ENCODE data around the gene AEBP2.
"Not testable (repeated sequence)": the region's sequence is repeated elsewhere in the genome, so short reads cannot be mapped to it uniquely, and the experiment has no call there.

Gene AEBP2, protein sequence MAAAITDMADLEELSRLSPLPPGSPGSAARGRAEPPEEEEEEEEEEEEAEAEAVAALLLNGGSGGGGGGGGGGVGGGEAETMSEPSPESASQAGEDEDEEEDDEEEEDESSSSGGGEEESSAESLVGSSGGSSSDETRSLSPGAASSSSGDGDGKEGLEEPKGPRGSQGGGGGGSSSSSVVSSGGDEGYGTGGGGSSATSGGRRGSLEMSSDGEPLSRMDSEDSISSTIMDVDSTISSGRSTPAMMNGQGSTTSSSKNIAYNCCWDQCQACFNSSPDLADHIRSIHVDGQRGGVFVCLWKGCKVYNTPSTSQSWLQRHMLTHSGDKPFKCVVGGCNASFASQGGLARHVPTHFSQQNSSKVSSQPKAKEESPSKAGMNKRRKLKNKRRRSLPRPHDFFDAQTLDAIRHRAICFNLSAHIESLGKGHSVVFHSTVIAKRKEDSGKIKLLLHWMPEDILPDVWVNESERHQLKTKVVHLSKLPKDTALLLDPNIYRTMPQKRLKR

DNA sequence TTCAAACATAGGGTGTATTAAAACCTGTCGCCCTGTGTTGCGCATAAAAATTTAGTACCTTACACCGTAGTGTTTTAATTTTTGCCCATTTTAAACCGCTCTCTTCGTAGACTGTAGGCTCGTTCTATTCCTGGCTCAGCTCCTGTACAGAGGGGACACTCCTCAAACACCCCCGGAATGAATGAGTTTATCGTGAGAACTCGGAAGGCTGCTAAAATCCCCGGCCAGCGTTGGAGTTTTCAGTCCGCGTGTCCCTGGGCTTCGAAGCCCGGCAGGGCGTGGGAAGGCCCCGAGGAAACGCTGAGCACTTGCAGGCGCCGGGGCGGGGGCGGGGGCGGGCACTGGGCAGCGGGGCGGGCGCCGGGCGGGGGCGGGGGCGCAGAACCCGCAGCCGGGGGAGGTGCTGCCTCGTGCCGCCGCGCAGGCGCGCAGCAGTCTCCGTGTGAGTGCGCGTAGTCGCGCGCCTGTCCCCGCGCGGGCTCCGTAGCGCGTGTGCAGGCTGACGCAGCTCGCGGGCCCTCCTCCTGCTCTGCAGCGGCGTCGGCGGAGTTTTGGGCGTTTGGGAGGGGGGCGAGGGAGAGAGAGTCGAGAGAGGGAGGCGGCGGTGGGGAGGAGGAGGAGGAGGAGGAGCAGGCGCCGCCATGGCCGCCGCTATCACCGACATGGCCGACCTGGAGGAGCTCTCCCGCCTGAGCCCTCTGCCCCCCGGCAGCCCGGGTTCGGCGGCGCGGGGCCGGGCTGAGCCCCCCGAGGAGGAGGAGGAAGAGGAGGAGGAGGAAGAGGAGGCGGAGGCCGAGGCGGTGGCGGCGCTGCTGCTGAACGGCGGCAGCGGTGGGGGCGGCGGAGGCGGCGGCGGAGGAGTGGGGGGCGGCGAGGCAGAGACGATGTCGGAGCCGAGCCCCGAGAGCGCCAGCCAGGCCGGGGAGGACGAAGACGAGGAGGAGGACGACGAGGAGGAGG, at the start of gene AEBP2:
AEBP2 (plus strand) TSS at position 434 of the 960 bp plus-strand sequence; CDS start at position 642, 208 bp downstream.
- peak; percentile 97 for DNase-seq

- DNase-seq = no peak
These were observed 49.2 kb upstream of the AEBP2 start for GRCh38 chr12:19390051-19390598.

DNA sequence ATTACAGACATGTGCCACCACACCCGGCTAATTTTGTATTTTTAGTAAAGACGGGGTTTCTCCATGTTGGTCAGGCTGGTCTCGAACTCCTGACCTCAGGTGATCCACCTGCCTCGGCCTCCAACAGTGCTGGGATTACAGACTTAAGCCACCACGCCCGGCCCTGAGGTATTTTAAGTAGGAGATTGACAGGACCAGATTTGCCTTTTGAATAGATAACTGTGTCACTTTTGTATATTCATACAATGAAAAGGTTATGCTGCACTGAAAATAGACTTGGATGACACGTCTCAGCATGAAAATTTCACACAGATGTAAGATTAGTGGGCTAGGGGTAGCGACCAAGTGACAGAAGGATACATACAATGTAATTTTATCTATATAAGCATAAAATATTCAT, 46.6 kb upstream of the AEBP2 start:
- DNase-seq = not testable (repeated sequence)

DNA sequence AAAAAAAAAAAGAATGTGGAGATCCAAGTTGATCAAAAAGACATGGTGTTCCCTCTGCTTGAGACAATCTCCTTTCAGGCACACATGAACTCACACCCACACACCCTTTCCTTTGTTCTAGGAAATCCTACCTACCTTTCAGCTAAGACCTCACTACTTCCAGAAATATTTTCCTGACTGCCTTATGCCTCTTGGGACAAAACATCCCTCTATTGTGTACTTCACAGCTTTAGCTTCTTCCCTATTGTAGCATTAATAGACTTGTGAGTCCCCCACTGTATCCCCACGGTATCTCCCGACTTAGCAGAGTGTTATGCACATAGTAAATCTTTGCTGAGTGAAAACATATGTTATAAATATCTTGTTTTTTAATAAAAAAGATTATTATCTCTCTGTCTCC, 44.9 kb upstream of the AEBP2 start:
- no peak for DNase-seq

GRCh38 chr12:19397534-19397933, 41.8 kb upstream of the AEBP2 start:
- DNase-seq = no peak

DNA sequence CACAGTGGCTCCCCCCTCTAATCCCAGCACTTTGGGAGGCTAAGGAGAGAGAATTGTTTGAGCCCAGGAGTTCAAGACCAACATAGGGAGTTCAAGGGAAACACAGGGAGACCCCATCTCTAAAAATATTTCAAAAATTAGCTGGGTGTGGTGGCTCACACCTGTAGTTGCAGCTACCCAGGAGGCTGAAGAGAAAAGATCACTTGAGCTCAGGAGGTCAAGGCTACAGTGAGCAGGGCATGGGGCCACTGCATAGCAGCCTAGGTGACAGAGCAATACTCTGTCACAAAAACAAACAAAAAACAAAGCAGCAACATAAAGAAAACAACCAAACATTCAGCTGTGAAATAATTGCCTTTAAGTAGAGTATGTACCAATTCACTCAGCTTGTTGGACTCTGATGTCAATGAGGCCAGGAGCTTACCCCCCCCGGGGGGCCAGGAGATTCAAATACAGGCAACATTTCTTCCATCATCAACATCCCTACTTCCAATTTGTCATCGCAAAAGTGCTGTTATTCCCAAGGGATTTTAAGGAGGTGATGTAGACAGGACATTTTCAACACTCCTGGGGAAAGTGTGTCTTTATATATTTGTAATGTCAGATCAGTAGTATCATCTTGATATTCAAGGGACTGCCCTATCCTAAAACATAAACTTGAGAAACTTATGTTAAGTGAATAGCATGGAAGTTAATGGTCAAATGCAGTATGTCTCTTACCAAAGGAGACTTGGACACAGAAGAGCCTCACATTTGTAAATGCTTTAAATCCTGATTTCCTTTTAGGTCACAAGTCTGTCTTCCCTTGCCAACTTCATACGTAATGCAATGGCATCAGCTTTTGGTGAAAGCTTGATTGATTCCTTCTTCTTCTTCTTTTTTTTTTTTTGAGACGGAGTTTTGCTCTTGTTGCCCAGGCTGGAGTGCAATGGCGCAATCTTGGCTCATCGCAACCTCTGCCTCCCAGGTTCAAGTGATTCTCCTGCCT, 40.6 kb upstream of the AEBP2 start:
- no peak for DNase-seq

- DNase-seq = not testable (repeated sequence)
These were observed 38.5 kb upstream of the AEBP2 start for GRCh38 chr12:19400649-19401285.

DNA sequence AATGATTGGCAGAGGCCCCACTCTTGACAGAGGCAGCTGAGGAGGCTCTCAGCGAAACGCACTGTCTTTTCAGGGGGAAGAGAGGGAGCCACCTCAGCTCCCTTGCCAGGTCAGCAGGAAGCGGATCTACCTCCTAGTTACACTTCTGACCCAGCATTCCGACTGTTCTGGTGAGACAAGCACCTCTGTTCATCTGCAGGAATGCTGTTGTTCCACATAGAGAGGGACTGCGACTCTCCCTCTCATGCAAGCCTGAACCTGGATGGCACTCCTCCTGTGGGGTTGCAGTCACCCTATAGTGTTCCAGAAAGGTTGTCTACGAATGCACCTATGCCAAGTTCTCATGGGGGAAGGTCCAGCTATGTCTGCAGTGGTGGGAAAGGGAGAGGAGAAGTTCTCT, 37.1 kb upstream of the AEBP2 start:
- DNase-seq = no peak

GRCh38 chr12:19402743-19403431, 36.4 kb upstream of the AEBP2 start:
- no peak for DNase-seq

GRCh38 chr12:19404242-19404880, 34.9 kb upstream of the AEBP2 start:
- DNase-seq = peak; percentile 43 to 53

- no peak for DNase-seq
These were observed 29.9 kb upstream of the AEBP2 start for GRCh38 chr12:19409376-19409775.

GRCh38 chr12:19410211-19410610, 29.1 kb upstream of the AEBP2 start:
- no peak for DNase-seq

DNA sequence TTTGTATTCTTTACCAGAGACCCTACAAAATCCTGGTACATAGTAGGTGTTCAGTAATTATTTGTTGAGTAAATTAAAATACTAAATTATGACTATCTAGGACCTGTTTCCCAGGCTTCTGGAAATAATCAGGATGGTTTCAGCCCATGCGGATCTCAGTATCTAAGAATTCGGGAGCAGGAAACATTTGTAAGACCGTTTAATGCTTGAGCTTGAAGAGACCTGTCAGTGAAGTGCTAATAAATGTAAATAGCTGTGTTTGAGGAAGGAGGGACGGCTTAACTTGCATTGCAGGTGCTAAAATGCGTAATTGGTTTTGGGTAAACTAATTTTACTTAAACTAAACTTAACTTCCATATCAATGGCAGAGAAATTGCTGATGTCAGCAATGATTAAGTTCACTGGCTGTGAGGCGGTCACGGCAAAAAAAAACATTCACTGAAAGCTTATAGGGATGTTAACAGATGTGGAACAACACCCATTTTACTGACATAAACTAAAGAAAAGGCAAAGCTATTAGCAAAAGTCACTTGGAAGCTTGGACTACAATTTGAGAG, 28.6 kb upstream of the AEBP2 start:
- DNase-seq = no peak

DNA sequence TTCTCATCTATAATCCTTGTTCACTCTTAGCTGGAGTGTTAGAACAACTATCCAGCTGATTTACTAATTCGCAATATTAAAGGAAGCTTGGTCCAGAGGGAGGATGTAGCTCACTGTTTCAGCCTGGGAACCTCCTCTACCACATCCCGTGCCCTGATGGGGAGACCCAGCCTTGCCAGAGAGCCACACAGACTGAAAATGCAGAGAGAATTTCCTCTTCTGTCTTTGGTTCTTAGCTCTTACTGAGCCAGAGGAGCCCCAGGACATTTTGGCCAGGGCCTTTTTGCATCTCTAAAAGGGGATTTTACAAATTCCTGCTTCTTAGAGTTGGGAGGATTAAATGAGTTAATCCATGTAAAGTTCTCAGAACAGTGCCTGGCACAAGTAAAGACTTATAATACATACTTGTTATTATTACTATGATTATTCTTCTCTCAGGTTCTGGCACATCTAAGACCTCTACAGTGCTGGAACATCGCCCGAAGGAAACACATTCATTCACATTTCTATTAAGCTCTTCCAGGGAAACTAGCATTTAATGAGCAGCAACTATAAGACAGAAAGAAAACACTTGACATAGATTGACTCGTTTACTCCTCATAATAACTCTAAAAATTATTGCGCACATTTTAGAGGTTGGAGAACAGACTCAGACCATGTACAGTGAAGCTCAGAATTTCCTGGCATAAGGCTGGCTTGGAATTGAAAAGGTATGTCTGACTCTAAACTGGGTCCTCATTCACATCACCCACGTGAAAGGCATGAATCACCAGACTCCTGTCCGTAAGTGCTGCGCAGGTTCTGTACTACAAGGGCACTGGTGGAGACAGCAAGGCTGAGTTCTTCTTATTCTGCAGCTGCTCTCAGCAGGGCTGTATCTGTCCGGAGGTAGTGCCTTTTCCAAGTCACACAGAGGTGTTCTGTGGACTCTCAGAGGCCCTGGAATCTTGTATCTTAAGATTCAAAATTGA, 27.8 kb upstream of the AEBP2 start:
- no peak for DNase-seq

DNA sequence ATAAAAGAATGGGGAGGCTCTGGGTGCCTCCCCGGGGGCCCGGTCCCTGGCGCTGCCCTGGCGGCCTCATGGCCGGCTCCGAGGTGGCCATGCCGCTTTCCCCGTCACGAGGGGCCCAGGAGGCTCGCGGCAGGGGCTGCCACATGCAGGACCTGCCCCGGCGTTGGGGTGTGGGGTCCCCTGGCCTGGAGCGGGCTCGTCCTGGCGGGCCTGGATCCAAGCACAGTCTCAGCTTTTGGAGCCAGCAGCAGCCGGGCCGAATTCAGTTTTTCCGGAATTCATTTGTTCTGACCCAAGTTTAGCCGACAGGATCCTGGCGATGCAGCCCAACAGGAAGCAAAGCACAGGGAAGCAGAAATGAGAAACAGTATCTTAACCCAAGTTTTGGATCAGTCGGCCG, 26.4 kb upstream of the AEBP2 start:
- DNase-seq = no peak

DNA sequence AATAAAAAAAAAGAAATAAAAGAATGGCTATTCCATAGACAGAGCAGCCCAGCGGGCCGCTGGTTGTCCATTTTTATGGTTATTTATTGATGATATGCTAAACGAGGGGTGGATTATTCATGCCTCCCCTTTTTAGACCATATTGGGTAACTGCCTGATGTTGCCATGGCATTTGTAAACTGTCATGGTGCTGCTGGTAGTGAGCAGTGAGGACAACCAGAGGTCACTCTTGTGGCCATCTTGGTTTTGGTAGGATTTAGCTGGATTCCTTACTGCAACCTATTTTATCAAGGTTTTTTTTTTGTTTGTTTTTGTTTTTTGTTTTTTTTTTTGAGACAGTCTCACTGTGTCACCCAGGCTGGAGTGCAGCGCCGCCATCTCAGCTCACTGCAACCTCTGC, 25.7 kb upstream of the AEBP2 start:
- DNase-seq = not testable (repeated sequence)

DNA sequence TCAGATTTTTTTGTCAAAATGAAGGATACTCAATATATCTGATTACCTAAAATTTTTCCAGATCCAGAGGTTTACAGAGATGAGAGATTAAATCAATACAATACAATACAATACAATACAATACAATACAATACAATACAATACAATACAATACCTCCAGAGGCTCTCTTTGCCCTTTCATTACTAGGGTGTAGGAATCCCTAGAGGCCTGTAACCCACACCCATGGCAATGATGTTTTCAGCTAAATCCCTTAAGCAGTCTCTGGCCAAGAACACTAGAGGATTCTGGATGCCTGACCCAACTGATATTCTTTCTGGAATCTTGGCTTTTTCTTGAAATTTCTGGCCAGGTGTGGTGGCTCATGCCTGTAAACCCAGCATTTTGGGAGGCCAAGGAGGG, 23.7 kb upstream of the AEBP2 start:
- DNase-seq = no peak

DNA sequence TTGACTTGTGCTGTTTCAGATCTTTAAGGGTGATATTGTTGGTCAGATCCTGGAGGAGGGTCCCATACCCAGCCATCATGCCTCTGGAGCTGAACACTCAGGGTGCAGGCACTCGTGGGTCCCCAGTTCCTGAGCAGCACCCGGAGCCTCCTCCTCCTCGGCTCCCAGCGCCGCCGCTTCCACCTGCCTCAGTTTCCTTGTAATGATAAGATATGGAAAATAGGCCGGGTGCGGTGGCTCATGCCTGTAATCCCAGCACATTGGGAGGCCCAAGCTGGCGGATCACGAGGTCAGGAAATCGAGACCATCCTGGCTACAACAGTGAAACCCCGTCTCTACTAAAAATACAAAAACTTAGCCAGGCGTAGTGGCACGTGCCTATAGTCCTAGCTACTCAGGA, 20.2 kb upstream of the AEBP2 start:
- DNase-seq = no peak

Data from CD4-positive, alpha-beta T cell treated with Interleukin-4 for 1 hour (primary cell).